ENCODE results near the gene ATP2A3.

Gene ATP2A3

GRCh38 chr17:3990386-3991127, 26.3 kb upstream of the ATP2A3 start:
- DNase-seq: no peak

- no peak for DNase-seq
These were observed 25.0 kb upstream of the ATP2A3 start for GRCh38 chr17:3989041-3989886.

- no peak for DNase-seq
These were observed 24.2 kb upstream of the ATP2A3 start for GRCh38 chr17:3988297-3989040.

GRCh38 chr17:3986939-3987335, 22.7 kb upstream of the ATP2A3 start:
- no peak for DNase-seq

GRCh38 chr17:3986270-3986938, 22.2 kb upstream of the ATP2A3 start:
- no peak for DNase-seq

GRCh38 chr17:3985846-3986245, 21.6 kb upstream of the ATP2A3 start:
- DNase-seq: no peak

GRCh38 chr17:3983606-3984484, 19.6 kb upstream of the ATP2A3 start:
- no peak for DNase-seq

- no peak for DNase-seq
These were observed 18.3 kb upstream of the ATP2A3 start for GRCh38 chr17:3982541-3983017.

- DNase-seq: no peak
These were observed 17.9 kb upstream of the ATP2A3 start for GRCh38 chr17:3982113-3982512.

GRCh38 chr17:3981455-3981854, 17.2 kb upstream of the ATP2A3 start:
- DNase-seq: no peak

- no peak for DNase-seq
These were observed 16.3 kb upstream of the ATP2A3 start for GRCh38 chr17:3980381-3981014.

- no peak for DNase-seq
These were observed 15.0 kb upstream of the ATP2A3 start for GRCh38 chr17:3979290-3979611.

- no peak for DNase-seq
These were observed 14.4 kb upstream of the ATP2A3 start for GRCh38 chr17:3978421-3979289.

GRCh38 chr17:3977387-3977786, 13.2 kb upstream of the ATP2A3 start:
- DNase-seq: no peak

GRCh38 chr17:3976675-3977171, 12.5 kb upstream of the ATP2A3 start:
- DNase-seq: no peak

GRCh38 chr17:3974980-3975379, 10.7 kb upstream of the ATP2A3 start:
- no peak for DNase-seq

GRCh38 chr17:3974138-3974687, 10.0 kb upstream of the ATP2A3 start:
- no peak for DNase-seq

GRCh38 chr17:3973495-3974137, 9.4 kb upstream of the ATP2A3 start:
- DNase-seq: no peak

GRCh38 chr17:3972931-3973330, 8.7 kb upstream of the ATP2A3 start:
- no peak for DNase-seq

All from activated effector memory CD4-positive, alpha-beta T cell treated with Interleukin-2 at 50 U/mL for 16 hours (primary cell).